Activated naive CD8-positive, alpha-beta T cell treated with anti-CD3 and anti-CD28 coated beads, Interleukin-2, amount 10 ng/mL, durations not matched to agents 7 days and 5 days (primary cell): ENCODE results near the gene MS4A10. TPM values are rescaled to one million over a fixed set of nuclear protein-coding genes. Genes with fewer than 3 reads are reported as not detected.

Experiments
- ATAC-seq: fragments of 150-1000 bp; cut with Tn5 transposase; one replicate; pipeline ENCODE4 v1.10.0; 2021; ENCODE audit warnings: low read depth, moderate library complexity
- POLR2A ChIA-PET: fragments of 350-600 bp; sonication (Branson Sonifier 250); formaldehyde crosslinking; loops from one replicate; lab custom pipeline; 2021; ENCODE audit warnings: antibody characterized with exemption; lab: Charles Lee
- DNase-seq: peaks from one replicate; pipeline ENCODE4 v3.0.0; 2021
- H3K27ac Mint-ChIP-seq: one replicate; pipeline ENCODE4 v1.8.0; 2022; ENCODE audit warnings: mild to moderate bottlenecking, mixed read lengths
- H3K27me3 Mint-ChIP-seq: one replicate; pipeline ENCODE4 v1.8.0; 2022; ENCODE audit warnings: mild to moderate bottlenecking, moderate library complexity, mixed read lengths
- H3K36me3 Mint-ChIP-seq: one replicate; pipeline ENCODE4 v1.8.0; 2021; ENCODE audit warnings: mild to moderate bottlenecking, mixed read lengths
- H3K4me1 Mint-ChIP-seq: one replicate; pipeline ENCODE4 v1.8.0; 2021; ENCODE audit warnings: mixed read lengths
- H3K4me3 Mint-ChIP-seq: one replicate; pipeline ENCODE4 v1.8.0; 2022; ENCODE audit warnings: mild to moderate bottlenecking, moderate library complexity, mixed read lengths
- H3K9me3 Mint-ChIP-seq: one replicate; pipeline ENCODE4 v1.8.0; 2021; ENCODE audit warnings: mixed read lengths
- total RNA-seq, 2 experiments: library from RNA; stranded (reverse); gene quantifications; one replicate each; pipeline ENCODE4 v1.2.3, GENCODE V29; 2021

Gene MS4A10
- total RNA-seq, 2 experiments from 2014 or later, result not detected

DNA sequence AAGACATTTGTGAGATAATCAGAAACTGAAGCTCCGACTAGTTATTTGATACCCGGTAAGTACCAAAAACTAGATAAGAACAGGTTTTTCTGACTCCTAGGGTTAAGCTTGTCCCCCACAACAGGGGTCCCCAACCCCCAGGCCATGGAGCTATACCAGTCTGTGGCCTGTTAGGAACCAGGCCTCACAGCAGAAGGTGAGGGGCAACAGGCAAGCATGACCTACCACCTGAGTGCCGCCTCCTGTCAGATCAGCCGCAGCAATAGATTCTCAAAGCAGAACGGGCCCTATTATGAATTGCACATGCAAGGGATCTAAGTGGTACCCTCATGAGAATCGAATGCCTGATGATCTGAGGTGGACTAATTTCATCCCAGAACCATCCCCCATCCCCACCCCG is 1.2 kb upstream of the MS4A10 start:
- no peak overlapping the region for H3K4me3 Mint-ChIP-seq
- H3K27ac Mint-ChIP-seq, result no peak overlapping the region
- H3K9me3 Mint-ChIP-seq, result no peaks in the 10 kb centered on the region
- ATAC-seq, result no peak
- no peaks in the 10 kb centered on the region for H3K4me1 Mint-ChIP-seq
- peaks cover 6% of the 10 kb centered on the region for H3K27me3 Mint-ChIP-seq
- DNase-seq, result no peak
- no peaks in the 10 kb centered on the region for H3K36me3 Mint-ChIP-seq
- POLR2A ChIA-PET, result no interaction called here

DNA sequence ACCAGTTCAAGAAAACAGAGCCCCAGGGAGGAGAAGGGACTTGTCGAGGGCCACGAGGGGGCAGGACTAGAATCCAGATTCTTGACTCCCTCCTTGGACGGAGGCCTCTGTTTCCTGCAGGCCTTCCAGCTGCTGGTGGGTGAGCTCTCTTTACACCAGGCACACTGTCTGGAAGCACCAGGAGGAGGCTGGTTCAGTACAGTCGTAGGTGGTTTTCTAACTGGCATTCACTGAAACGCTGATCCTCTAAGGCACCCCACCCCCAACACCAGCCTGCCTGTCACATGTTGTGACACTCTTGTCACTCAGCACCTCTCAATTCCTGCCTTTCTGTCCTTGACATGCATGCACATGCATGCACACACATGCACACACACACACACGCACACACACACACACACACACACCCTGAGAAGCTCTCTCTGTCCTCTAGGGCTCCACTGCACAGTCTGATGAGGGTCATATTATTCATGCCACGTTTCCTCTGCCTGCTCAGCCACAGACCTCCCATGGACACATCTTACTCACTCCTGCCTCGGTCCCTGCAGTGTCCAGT is 751 bp downstream of the MS4A10 start:
- Mint-ChIP-seq H3K4me1 (no peaks in the 10 kb centered on the region), H3K4me3 (no peak overlapping the region), H3K36me3 (no peaks in the 10 kb centered on the region), H3K27ac (no peak overlapping the region), H3K9me3 (no peaks in the 10 kb centered on the region), H3K27me3 (no peaks in the 10 kb centered on the region)
- DNase-seq, result no peak
- ATAC-seq, result no peak
- POLR2A ChIA-PET, result no interaction called here

DNA sequence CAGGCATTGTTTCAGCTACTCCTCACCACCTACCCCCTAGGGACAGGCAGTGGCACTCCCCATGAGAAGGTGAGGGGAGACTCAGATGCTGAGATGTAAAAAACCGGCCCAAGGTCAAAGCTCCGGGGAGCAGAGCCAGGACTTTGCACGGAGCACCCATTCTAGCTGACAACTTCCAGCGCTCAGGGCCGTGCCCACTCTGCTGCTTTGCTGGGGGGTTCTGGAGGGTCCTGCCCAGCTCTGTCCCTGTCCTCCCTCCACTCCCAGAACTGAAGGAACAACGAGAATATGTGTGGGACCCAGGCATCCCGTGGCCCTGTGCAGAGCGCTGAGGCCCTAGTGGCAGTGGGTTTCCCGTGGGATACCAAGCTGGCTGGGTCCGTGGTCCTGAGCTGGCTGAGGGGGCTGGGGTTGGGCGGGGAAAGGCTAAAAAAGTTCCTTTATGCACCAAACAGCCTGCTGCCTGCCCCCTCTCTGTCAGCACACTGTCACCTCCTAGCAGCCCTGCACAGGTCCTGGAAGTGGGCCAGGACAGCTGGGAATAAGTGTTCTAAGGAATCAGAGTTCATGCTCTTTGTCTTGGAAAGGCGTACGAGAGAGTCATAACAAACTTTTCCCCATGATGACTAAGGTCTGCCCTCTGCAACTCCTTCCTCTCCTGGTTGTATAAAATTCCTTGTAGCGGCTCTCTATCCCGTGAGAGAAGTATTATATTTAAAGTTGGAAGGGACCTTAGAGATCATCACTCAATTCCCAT is 1.9 kb downstream of the MS4A10 start:
- DNase-seq (no peak), ATAC-seq (no peak)
- H3K4me3 Mint-ChIP-seq, result no peak overlapping the region
- no peak overlapping the region for H3K27ac Mint-ChIP-seq
- H3K27me3 Mint-ChIP-seq, result no peaks in the 10 kb centered on the region
- H3K36me3 Mint-ChIP-seq, result no peaks in the 10 kb centered on the region
- H3K9me3 Mint-ChIP-seq, result no peaks in the 10 kb centered on the region
- no peaks in the 10 kb centered on the region for H3K4me1 Mint-ChIP-seq
- POLR2A ChIA-PET, result no interaction called here

GRCh38 chr11:60788401-60789125 is 3.4 kb downstream of the MS4A10 start:
- no peaks in the 10 kb centered on the region for H3K4me1 Mint-ChIP-seq
- H3K27me3 Mint-ChIP-seq, result no peaks in the 10 kb centered on the region
- POLR2A ChIA-PET, result no interaction called here
- no peaks in the 10 kb centered on the region for H3K9me3 Mint-ChIP-seq
- H3K36me3 Mint-ChIP-seq, result no peaks in the 10 kb centered on the region
- H3K4me3 Mint-ChIP-seq, result no peak overlapping the region
- DNase-seq (no peak), ATAC-seq (no peak)
- H3K27ac Mint-ChIP-seq, result no peak overlapping the region

GRCh38 chr11:60790726-60791125 is 5.6 kb downstream of the MS4A10 start:
- H3K27ac Mint-ChIP-seq, result no peak overlapping the region
- POLR2A ChIA-PET, result no interaction called here
- ATAC-seq (no peak), DNase-seq (no peak)
- no peaks in the 10 kb centered on the region for H3K9me3 Mint-ChIP-seq
- no peaks in the 10 kb centered on the region for H3K36me3 Mint-ChIP-seq
- H3K4me1 Mint-ChIP-seq, result no peaks in the 10 kb centered on the region
- no peak overlapping the region for H3K4me3 Mint-ChIP-seq
- H3K27me3 Mint-ChIP-seq, result no peaks in the 10 kb centered on the region

GRCh38 chr11:60791153-60791933 is 6.2 kb downstream of the MS4A10 start:
- Mint-ChIP-seq H3K36me3 (no peaks in the 10 kb centered on the region), H3K9me3 (no peaks in the 10 kb centered on the region), H3K27ac (no peak overlapping the region), H3K4me1 (no peaks in the 10 kb centered on the region), H3K27me3 (no peaks in the 10 kb centered on the region), H3K4me3 (no peak overlapping the region)
- POLR2A ChIA-PET, result no interaction called here
- no peak for ATAC-seq
- no peak for DNase-seq

GRCh38 chr11:60792521-60792920 is 7.4 kb downstream of the MS4A10 start:
- ATAC-seq (no peak), DNase-seq (no peak)
- Mint-ChIP-seq H3K4me3 (no peak overlapping the region), H3K36me3 (no peaks in the 10 kb centered on the region), H3K9me3 (no peaks in the 10 kb centered on the region), H3K4me1 (no peaks in the 10 kb centered on the region), H3K27ac (no peak overlapping the region), H3K27me3 (no peaks in the 10 kb centered on the region)
- POLR2A ChIA-PET, result no interaction called here

DNA sequence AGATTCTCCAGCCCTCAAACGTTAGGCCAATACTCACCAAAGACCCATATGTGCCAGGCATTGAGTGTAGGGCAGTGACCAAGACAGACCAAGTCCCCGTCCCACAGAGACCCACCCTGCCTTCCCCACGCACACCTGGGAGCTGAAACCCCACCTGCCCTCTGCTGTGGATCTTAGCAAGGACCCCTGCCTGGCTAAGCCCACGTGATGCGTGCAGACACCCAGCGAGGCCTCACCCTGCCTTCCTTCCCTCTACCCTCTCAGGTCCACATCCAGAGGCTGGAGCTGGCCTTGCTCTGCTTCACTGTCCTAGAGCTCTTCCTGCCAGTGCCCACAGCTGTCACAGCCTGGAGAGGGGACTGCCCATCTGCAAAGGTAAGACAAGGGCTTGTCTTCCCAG is 10.2 kb downstream of the MS4A10 start:
- DNase-seq, result no peak
- POLR2A ChIA-PET, result no interaction called here

DNA sequence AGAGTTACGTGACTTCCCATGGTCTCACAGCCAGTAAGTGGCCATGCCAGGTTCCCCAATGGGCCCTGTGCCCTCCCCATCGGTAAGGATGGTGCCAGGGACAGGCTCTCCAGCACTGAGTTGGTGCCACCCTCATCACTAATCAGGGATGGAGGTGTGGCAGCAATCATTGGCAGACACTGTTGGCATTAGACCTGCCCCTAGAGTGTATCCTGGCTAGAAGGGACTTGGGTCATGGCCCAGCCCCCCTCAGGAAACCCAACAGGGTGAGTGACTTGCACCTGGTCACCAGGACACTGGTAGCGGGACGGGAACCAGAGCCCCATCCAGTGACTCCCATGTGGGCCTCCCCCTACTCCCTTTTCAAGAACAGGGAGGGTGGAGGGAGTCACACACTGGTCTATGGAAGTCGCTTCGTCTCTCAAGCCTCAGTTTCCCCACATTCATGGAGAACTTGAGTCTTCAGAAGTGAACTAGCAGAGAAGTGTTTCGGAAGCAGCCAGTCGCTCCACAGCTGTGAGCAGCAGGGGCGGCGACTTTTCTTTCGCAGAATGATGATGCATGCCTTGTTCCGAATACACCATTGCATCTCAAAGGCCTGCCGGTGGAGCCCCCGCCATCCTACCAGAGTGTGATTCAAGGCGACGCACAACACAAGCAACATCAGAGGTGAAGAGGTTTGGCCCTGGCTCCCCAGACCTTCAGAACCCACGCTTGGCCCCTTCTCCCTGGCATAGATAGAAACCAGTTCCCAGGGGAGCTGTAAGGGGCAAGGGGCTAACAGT is 12.9 kb downstream of the MS4A10 start:
- H3K27ac Mint-ChIP-seq, result no peak overlapping the region
- no peaks in the 10 kb centered on the region for H3K4me1 Mint-ChIP-seq
- H3K36me3 Mint-ChIP-seq, result no peaks in the 10 kb centered on the region
- no peak for DNase-seq
- no peak overlapping the region for H3K4me3 Mint-ChIP-seq
- peaks cover 17% of the 10 kb centered on the region for H3K27me3 Mint-ChIP-seq
- no peak for ATAC-seq
- POLR2A ChIA-PET, result no interaction called here
- no peaks in the 10 kb centered on the region for H3K9me3 Mint-ChIP-seq

More for the DNA sequence above, 10.2 kb downstream of the MS4A10 start:
- no peaks in the 10 kb centered on the region for H3K36me3 Mint-ChIP-seq
- peaks cover 8% of the 10 kb centered on the region for H3K27me3 Mint-ChIP-seq
- no peak overlapping the region for H3K27ac Mint-ChIP-seq
- H3K4me1 Mint-ChIP-seq, result no peaks in the 10 kb centered on the region
- H3K9me3 Mint-ChIP-seq, result no peaks in the 10 kb centered on the region
- no peak overlapping the region for H3K4me3 Mint-ChIP-seq
- no peak for ATAC-seq

- POLR2A ChIA-PET, result no interaction called here
- Mint-ChIP-seq H3K4me3 (no peak overlapping the region), H3K36me3 (no peaks in the 10 kb centered on the region), H3K27me3 (peaks cover 20% of the 10 kb centered on the region), H3K4me1 (no peaks in the 10 kb centered on the region), H3K27ac (no peak overlapping the region), H3K9me3 (no peaks in the 10 kb centered on the region)
- ATAC-seq (no peak), DNase-seq (no peak)
Observed at GRCh38 chr11:60798631-60799030, 13.5 kb downstream of the MS4A10 start.

- H3K27me3 Mint-ChIP-seq, result peaks cover 20% of the 10 kb centered on the region
- H3K27ac Mint-ChIP-seq, result no peak overlapping the region
- peaks cover 2% of the 10 kb centered on the region for H3K4me1 Mint-ChIP-seq
- ATAC-seq, result no peak
- POLR2A ChIA-PET, result no interaction called here
- no peak overlapping the region for H3K4me3 Mint-ChIP-seq
- H3K36me3 Mint-ChIP-seq, result no peaks in the 10 kb centered on the region
- no peak for DNase-seq
- H3K9me3 Mint-ChIP-seq, result no peaks in the 10 kb centered on the region
Observed at GRCh38 chr11:60801194-60801593, 16.1 kb downstream of the MS4A10 start.

GRCh38 chr11:60803273-60803936 is 18.3 kb downstream of the MS4A10 start:
- Mint-ChIP-seq H3K36me3 (no peaks in the 10 kb centered on the region), H3K4me3 (no peak overlapping the region), H3K9me3 (no peaks in the 10 kb centered on the region), H3K27me3 (peaks cover 20% of the 10 kb centered on the region), H3K27ac (no peak overlapping the region), H3K4me1 (peaks cover 2% of the 10 kb centered on the region)
- DNase-seq (no peak), ATAC-seq (no peak)
- POLR2A ChIA-PET, result no interaction called here
